HepG2 (cell line): ENCODE measurements around the gene YY1. TPM values are rescaled to one million over a fixed set of nuclear protein-coding genes. Genes with fewer than 3 reads are reported as not detected.

ENCODE experiments used
- CCAR2 ChIP-seq: fragments of 200-400 bp; formaldehyde crosslinking; optimal IDR thresholded peaks from 2 replicates; pipeline ENCODE3; 2018; ENCODE audit warnings: low read depth, mild to moderate bottlenecking, low read length, moderate library complexity
- MED1 ChIP-seq: sonication (generic); formaldehyde crosslinking; IDR thresholded peaks from 2 replicates; pipeline ENCODE4 v1.4.0; 2020; ENCODE audit warnings: missing genetic modification reagents
- RBAK ChIP-seq: sonication (generic); formaldehyde crosslinking; IDR thresholded peaks from 2 replicates; pipeline ENCODE4 v1.5.1; 2020; ENCODE audit warnings: mild to moderate bottlenecking, missing genetic modification reagents
- SAP130 ChIP-seq: IDR thresholded peaks from 2 replicates; pipeline ENCODE4 v1.6.1; 2016; ENCODE audit warnings: low read depth
- SMYD3 ChIP-seq: sonication (generic); formaldehyde crosslinking; IDR thresholded peaks from 2 replicates; pipeline ENCODE4 v1.8.1; 2023; ENCODE audit warnings: mild to moderate bottlenecking, missing genetic modification reagents
- TOPORS ChIP-seq: sonication (generic); formaldehyde crosslinking; IDR thresholded peaks from 2 replicates; pipeline ENCODE4 v1.8.0; 2023; ENCODE audit warnings: mild to moderate bottlenecking, missing genetic modification reagents
- ZC3H4 ChIP-seq: sonication (generic); formaldehyde crosslinking; IDR thresholded peaks from 2 replicates; pipeline ENCODE4 v1.4.0; 2020; ENCODE audit warnings: missing genetic modification reagents, borderline replicate concordance
- ZNF230 ChIP-seq: sonication (generic); formaldehyde crosslinking; IDR thresholded peaks from 2 replicates; pipeline ENCODE4 v1.4.0; 2020; ENCODE audit warnings: mild to moderate bottlenecking, missing genetic modification reagents
- ZNF572 ChIP-seq: sonication (generic); formaldehyde crosslinking; IDR thresholded peaks from 2 replicates; pipeline ENCODE4 v1.5.1; 2020; ENCODE audit warnings: mild to moderate bottlenecking, missing genetic modification reagents
- polyA plus RNA-seq, 8 experiments: library from polyadenylated mRNA; depleted of rRNA in 3 of 8; stranded (reverse) in 7 of 8; unstranded in 1 of 8; fragments of >200 nt; fragmentation: Illumina TruSeq in 4 of 8; extraction: Trizol in 4 of 8; gene quantifications; 2 replicates each; pipeline versions ENCODE4 v1.2.1 to v1.2.3, GENCODE V29; 2011 to 2016; ENCODE audit warnings: low read depth in 4 of 8, missing spikeins in 1 of 8, mixed read lengths in 1 of 8; ENCODE audit not compliant: insufficient read depth in 1 of 8
- total RNA-seq, 5 experiments: library from RNA; depleted of rRNA; stranded (reverse); fragments of >200 nt; fragmentation: Illumina TruSeq; extraction: Trizol; gene quantifications; 2 replicates each; pipeline ENCODE4 v1.2.3, GENCODE V29; 2016; ENCODE audit warnings: low read depth in 1 of 5
- TF ChIP-seq, protein P1 (sequence below): sonication (generic); formaldehyde crosslinking; conservative IDR thresholded peaks from 2 replicates; pipeline ENCODE4 v1.4.0; 2020; ENCODE audit warnings: mild to moderate bottlenecking, missing genetic modification reagents, moderate library complexity
- TF ChIP-seq, protein P2 (sequence below): sonication (generic); formaldehyde crosslinking; IDR thresholded peaks from 2 replicates; pipeline ENCODE4 v1.5.0; 2020; ENCODE audit warnings: missing genetic modification reagents
- TF ChIP-seq, protein P3 (sequence below): sonication (generic); formaldehyde crosslinking; IDR thresholded peaks from 2 replicates; pipeline ENCODE4 v1.5.0; 2020; ENCODE audit warnings: missing genetic modification reagents, mild to moderate bottlenecking, borderline replicate concordance
- TF ChIP-seq, protein P4 (sequence below): sonication (generic); formaldehyde crosslinking; IDR thresholded peaks from 2 replicates; pipeline ENCODE4 v1.4.0; 2020; ENCODE audit warnings: missing genetic modification reagents
- TF ChIP-seq, protein P5 (sequence below): sonication (generic); formaldehyde crosslinking; IDR thresholded peaks from 2 replicates; pipeline ENCODE4 v1.5.1; 2020; ENCODE audit warnings: mild to moderate bottlenecking, missing genetic modification reagents, moderate library complexity
- TF ChIP-seq, protein P6 (sequence below): sonication (generic); formaldehyde crosslinking; IDR thresholded peaks from 2 replicates; pipeline ENCODE4 v1.4.0; 2020; ENCODE audit warnings: missing genetic modification reagents, borderline replicate concordance

Gene YY1
- total and polyA plus RNA-seq, 2 of the 13 experiments (the other 11 are each of a cell fraction or from before 2014, with no cell fraction given), result 29.4 to 68.1 TPM

DNA sequence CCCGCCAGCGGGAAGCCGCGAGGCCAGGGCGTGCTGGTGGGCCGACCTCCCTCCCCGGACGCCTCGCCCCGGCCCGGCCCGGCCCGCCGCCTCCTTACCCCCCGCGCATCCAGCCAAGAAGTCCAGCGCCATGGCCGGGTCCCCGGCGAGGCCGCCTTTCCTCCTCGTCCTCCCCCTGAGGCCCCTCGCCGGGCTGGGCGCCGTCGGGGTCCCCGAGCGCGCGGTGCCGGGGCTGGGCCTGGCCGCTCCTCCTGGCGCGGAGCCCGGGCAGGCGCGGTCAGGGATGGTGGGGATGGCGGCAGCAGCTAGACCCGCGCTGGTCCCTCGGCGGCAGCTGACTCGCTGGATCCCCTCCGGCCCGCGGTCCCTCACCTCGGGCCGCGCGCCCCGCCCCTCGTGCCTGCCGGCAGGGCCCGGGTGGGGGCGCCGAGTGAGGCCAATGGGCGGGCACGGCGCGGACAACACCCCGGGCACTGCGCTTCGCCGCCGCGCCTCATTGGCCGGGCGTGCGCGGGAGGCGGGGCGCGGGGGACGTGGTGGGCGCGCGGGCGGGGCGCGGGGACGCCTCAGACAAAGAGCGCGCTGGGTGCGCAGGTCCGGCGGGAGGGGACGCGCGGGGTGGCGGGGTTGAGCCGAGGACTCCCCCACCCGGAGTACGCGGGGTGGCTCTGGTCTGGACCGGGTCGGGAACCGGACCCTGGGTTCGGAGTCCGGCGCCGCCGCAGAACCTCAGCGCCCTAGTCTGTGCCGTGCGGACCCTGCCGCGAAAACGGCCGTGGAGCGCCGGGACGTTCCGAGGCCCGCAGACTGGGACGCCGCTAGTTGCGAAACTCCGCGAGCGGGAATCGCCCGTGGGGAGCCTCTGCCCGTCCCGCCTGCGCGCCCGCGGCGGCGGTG is 67.4 kb downstream of the YY1 start, which contains the start of gene SLC25A29 (continued):
- TF ChIP-seq, protein P1, sequence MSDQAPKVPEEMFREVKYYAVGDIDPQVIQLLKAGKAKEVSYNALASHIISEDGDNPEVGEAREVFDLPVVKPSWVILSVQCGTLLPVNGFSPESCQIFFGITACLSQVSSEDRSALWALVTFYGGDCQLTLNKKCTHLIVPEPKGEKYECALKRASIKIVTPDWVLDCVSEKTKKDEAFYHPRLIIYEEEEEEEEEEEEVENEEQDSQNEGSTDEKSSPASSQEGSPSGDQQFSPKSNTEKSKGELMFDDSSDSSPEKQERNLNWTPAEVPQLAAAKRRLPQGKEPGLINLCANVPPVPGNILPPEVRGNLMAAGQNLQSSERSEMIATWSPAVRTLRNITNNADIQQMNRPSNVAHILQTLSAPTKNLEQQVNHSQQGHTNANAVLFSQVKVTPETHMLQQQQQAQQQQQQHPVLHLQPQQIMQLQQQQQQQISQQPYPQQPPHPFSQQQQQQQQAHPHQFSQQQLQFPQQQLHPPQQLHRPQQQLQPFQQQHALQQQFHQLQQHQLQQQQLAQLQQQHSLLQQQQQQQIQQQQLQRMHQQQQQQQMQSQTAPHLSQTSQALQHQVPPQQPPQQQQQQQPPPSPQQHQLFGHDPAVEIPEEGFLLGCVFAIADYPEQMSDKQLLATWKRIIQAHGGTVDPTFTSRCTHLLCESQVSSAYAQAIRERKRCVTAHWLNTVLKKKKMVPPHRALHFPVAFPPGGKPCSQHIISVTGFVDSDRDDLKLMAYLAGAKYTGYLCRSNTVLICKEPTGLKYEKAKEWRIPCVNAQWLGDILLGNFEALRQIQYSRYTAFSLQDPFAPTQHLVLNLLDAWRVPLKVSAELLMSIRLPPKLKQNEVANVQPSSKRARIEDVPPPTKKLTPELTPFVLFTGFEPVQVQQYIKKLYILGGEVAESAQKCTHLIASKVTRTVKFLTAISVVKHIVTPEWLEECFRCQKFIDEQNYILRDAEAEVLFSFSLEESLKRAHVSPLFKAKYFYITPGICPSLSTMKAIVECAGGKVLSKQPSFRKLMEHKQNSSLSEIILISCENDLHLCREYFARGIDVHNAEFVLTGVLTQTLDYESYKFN (CRISPR knock-in tag), result no peak
- TF ChIP-seq ZNF572, result no peak
- TF ChIP-seq MED1 (CRISPR knock-in tag), result peak; percentile 20; the same call in 1 of the 2 replicates
- TF ChIP-seq, protein P2, sequence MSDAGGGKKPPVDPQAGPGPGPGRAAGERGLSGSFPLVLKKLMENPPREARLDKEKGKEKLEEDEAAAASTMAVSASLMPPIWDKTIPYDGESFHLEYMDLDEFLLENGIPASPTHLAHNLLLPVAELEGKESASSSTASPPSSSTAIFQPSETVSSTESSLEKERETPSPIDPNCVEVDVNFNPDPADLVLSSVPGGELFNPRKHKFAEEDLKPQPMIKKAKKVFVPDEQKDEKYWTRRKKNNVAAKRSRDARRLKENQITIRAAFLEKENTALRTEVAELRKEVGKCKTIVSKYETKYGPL (CRISPR knock-in tag), result no peak
- no peak for TF ChIP-seq ZNF230 (CRISPR knock-in tag)
- TF ChIP-seq, protein P3, sequence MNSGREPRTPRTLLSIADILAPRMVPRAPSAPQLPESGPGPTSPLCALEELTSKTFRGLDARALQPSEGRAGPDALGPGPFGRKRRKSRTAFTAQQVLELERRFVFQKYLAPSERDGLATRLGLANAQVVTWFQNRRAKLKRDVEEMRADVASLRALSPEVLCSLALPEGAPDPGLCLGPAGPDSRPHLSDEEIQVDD (CRISPR knock-in tag), result no peak; the same call in 1 of the 2 replicates
- TF ChIP-seq CCAR2, result no peak
- no peak for TF ChIP-seq ZC3H4 (CRISPR knock-in tag)
- TF ChIP-seq RBAK (CRISPR knock-in tag), result no peak
- TF ChIP-seq SMYD3 (CRISPR knock-in tag), result no peak
- TF ChIP-seq, protein P4, sequence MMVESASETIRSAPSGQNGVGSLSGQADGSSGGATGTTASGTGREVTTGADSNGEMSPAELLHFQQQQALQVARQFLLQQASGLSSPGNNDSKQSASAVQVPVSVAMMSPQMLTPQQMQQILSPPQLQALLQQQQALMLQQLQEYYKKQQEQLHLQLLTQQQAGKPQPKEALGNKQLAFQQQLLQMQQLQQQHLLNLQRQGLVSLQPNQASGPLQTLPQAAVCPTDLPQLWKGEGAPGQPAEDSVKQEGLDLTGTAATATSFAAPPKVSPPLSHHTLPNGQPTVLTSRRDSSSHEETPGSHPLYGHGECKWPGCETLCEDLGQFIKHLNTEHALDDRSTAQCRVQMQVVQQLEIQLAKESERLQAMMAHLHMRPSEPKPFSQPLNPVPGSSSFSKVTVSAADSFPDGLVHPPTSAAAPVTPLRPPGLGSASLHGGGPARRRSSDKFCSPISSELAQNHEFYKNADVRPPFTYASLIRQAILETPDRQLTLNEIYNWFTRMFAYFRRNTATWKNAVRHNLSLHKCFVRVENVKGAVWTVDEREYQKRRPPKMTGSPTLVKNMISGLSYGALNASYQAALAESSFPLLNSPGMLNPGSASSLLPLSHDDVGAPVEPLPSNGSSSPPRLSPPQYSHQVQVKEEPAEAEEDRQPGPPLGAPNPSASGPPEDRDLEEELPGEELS (CRISPR knock-in tag), result no peak
- TF ChIP-seq TOPORS, result no peak
- TF ChIP-seq, protein P5, sequence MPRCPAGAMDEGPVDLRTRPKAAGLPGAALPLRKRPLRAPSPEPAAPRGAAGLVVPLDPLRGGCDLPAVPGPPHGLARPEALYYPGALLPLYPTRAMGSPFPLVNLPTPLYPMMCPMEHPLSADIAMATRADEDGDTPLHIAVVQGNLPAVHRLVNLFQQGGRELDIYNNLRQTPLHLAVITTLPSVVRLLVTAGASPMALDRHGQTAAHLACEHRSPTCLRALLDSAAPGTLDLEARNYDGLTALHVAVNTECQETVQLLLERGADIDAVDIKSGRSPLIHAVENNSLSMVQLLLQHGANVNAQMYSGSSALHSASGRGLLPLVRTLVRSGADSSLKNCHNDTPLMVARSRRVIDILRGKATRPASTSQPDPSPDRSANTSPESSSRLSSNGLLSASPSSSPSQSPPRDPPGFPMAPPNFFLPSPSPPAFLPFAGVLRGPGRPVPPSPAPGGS (CRISPR knock-in tag), result no peak
- TF ChIP-seq SAP130 (CRISPR knock-in tag), result peak; percentile 67
- TF ChIP-seq, protein P6, sequence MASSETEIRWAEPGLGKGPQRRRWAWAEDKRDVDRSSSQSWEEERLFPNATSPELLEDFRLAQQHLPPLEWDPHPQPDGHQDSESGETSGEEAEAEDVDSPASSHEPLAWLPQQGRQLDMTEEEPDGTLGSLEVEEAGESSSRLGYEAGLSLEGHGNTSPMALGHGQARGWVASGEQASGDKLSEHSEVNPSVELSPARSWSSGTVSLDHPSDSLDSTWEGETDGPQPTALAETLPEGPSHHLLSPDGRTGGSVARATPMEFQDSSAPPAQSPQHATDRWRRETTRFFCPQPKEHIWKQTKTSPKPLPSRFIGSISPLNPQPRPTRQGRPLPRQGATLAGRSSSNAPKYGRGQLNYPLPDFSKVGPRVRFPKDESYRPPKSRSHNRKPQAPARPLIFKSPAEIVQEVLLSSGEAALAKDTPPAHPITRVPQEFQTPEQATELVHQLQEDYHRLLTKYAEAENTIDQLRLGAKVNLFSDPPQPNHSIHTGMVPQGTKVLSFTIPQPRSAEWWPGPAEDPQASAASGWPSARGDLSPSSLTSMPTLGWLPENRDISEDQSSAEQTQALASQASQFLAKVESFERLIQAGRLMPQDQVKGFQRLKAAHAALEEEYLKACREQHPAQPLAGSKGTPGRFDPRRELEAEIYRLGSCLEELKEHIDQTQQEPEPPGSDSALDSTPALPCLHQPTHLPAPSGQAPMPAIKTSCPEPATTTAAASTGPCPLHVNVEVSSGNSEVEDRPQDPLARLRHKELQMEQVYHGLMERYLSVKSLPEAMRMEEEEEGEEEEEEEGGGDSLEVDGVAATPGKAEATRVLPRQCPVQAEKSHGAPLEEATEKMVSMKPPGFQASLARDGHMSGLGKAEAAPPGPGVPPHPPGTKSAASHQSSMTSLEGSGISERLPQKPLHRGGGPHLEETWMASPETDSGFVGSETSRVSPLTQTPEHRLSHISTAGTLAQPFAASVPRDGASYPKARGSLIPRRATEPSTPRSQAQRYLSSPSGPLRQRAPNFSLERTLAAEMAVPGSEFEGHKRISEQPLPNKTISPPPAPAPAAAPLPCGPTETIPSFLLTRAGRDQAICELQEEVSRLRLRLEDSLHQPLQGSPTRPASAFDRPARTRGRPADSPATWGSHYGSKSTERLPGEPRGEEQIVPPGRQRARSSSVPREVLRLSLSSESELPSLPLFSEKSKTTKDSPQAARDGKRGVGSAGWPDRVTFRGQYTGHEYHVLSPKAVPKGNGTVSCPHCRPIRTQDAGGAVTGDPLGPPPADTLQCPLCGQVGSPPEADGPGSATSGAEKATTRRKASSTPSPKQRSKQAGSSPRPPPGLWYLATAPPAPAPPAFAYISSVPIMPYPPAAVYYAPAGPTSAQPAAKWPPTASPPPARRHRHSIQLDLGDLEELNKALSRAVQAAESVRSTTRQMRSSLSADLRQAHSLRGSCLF (CRISPR knock-in tag), result no peak
